Activated CD8-positive, alpha-beta T cell treated with anti-CD3 and anti-CD28 coated beads, Interleukin-2, amount 10 ng/mL, durations not matched to agents 7 days and 5 days (primary cell): ENCODE measurements around the gene NOX3. TPM values are rescaled to one million over a fixed set of nuclear protein-coding genes. Genes with fewer than 3 reads are reported as not detected.

Experiments
- ATAC-seq: fragments of 150-1000 bp; cut with Tn5 transposase; one replicate; pipeline ENCODE4 v1.10.0; 2021; ENCODE audit warnings: moderate library complexity
- CTCF ChIA-PET: fragments of 350-600 bp; sonication (Branson Sonifier 250); formaldehyde crosslinking; loops from one replicate; lab custom pipeline; 2021; ENCODE audit warnings: antibody characterized with exemption; lab: Charles Lee
- POLR2A ChIA-PET: fragments of 350-600 bp; sonication (Branson Sonifier 250); formaldehyde crosslinking; loops from one replicate; lab custom pipeline; 2021; ENCODE audit warnings: antibody characterized with exemption; lab: Charles Lee
- DNase-seq: peaks from one replicate; pipeline ENCODE4 v3.0.0-alpha.2; 2020
- H3K27ac Mint-ChIP-seq: one replicate; pipeline ENCODE4 v1.8.0; 2021; ENCODE audit warnings: mild to moderate bottlenecking, mixed read lengths
- H3K27me3 Mint-ChIP-seq: one replicate; pipeline ENCODE4 v1.8.0; 2021; ENCODE audit warnings: low read depth, mixed read lengths
- H3K36me3 Mint-ChIP-seq: one replicate; pipeline ENCODE4 v1.8.0; 2021; ENCODE audit warnings: low read depth, mixed read lengths
- H3K4me1 Mint-ChIP-seq: one replicate; pipeline ENCODE4 v1.8.0; 2021; ENCODE audit warnings: low read depth, mixed read lengths
- H3K4me3 Mint-ChIP-seq: one replicate; pipeline ENCODE4 v1.8.0; 2021; ENCODE audit warnings: mild to moderate bottlenecking, mixed read lengths
- H3K9me3 Mint-ChIP-seq: one replicate; pipeline ENCODE4 v1.8.0; 2022; ENCODE audit warnings: mixed read lengths; ENCODE audit not compliant: insufficient read depth
- total RNA-seq, 2 experiments: library from RNA; stranded (reverse); gene quantifications; one replicate each; pipeline ENCODE4 v1.2.3, GENCODE V29; 2021

Gene NOX3
- total RNA-seq, 2 experiments from 2014 or later = not detected

DNA sequence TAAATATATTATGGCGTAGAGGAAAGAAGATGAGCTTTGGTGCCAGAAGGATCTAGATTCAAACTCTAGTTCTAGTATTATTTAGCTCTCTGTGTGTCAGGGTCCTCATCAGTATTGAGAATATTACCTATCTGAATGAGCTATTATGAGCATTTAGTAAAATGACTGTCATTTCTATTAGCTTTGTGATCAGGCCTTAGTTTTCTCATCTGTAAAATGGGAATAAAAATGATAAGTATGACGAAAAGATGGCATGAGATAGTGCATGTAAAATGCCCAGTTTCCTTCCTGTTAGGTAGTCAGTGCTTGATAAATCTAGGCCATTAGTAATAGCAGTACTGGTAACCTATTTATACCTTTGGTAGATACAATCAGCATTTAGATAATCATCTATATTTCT is 35.1 kb downstream of the NOX3 start:
- H3K36me3 Mint-ChIP-seq = no peaks in the 10 kb centered on the region
- no peak for ATAC-seq
- CTCF ChIA-PET = no interaction called here
- H3K9me3 Mint-ChIP-seq = no peaks in the 10 kb centered on the region
- DNase-seq = no peak
- no peak overlapping the region for H3K27ac Mint-ChIP-seq
- no peak overlapping the region for H3K4me3 Mint-ChIP-seq
- H3K27me3 Mint-ChIP-seq = no peaks in the 10 kb centered on the region
- POLR2A ChIA-PET = no interaction called here
- H3K4me1 Mint-ChIP-seq = peaks cover 31% of the 10 kb centered on the region

DNA sequence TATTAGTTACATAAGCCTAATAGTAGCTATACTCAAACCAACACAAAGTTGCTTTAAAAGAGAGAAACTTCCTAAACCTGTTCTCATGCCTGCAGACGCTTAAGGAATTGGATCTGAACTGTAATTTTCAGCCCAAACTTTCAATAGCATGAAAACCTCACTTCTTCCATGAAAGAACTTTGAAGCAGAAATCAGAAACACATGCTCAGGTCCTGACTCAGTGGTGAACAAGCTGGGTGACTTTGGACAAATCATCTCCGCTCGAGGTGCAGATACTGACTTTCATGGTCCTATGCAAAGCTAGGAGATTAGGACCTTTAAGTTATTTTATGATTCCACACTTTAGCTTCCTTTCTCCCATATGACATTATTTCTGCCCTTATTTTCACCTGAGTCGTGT is 36.5 kb downstream of the NOX3 start:
- Mint-ChIP-seq H3K4me1 (peaks cover 31% of the 10 kb centered on the region), H3K9me3 (no peaks in the 10 kb centered on the region), H3K27ac (peak overlapping the region; percentile 89), H3K4me3 (peak overlapping the region; percentile 57), H3K36me3 (no peaks in the 10 kb centered on the region), H3K27me3 (no peaks in the 10 kb centered on the region)
- DNase-seq (no peak), ATAC-seq (no peak)
- POLR2A ChIA-PET = interaction anchor here (0.7 to 1.3 kb wide), 2 partner anchors 22 to 1267 kb away, joined by 4 read pairs; no protein-coding TSS in a partner anchor
- CTCF ChIA-PET = interaction anchor here (1.0 to 1.1 kb wide), 2 partner anchors 91 to 102 kb away, joined by 4 to 8 read pairs; no protein-coding TSS in a partner anchor

DNA sequence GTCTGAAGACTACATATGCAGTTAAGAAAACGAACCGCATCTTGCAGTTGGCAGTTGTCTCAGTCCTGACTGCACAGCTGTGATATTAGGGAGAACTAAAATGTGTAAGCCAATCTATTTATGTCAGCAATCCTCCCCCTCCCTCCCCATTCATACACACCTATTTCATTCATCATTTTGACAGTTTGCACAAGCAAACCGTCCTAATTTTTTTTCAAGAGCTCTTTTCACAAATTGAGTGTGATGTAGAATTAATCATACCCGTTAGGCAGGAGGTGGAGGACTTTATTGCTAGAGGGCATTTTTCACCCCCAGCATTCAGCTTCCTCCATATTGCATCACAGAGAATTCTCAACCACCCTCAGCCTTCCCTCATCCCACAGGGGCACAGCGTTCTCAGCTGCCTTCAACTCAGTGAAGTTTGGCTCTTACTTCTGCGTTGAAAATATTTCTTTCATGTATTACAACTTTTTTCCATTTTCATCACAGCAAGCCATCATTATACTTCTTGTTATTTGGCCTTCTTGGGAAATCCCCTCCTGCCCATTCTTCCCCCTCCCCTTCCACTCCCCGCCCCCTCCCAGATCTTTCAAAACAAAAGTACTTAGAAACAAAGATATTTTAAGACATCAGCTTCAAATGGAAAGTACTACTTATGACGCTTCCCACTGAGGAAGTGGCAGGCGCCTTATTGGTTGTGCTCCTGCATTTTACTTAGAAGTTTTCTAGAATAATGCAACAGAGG is 37.5 kb downstream of the NOX3 start:
- Mint-ChIP-seq H3K36me3 (no peaks in the 10 kb centered on the region), H3K27me3 (no peaks in the 10 kb centered on the region), H3K27ac (peak overlapping the region; percentile 89), H3K9me3 (no peaks in the 10 kb centered on the region), H3K4me3 (peak overlapping the region; percentile 57), H3K4me1 (peaks cover 31% of the 10 kb centered on the region)
- peak; percentile 62 for DNase-seq
- ChIA-PET CTCF (interaction anchor here (1.0 to 1.2 kb wide), 3 partner anchors 15 to 121 kb away, joined by 3 to 8 read pairs (median 3); no protein-coding TSS in a partner anchor), POLR2A (interaction anchor here (0.7 to 1.3 kb wide), 4 partner anchors 17 to 1268 kb away, joined by 4 to 5 read pairs (median 4); partner anchors contain the start of gene TFB1M)
- peak; percentile 81 for ATAC-seq

DNA sequence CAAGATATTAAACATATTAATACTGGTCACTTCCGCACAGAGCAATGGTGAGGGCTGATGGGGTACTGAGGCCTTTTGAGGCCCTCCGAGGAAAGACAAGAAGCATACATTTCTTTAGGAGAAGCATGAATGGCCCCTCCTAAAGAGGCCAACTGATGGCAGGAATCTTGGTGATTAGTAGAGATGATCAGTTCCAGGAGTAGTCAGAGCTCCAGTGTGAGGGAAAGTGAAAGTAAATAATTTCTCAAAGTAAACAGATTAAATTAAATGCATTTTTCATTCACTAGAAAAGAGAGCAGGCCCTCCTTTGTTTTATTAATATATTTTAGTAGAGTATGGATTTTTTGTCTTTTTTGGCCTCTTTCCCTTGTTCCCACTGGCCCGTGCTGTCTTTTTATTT is 38.2 kb downstream of the NOX3 start:
- no peak for DNase-seq
- no peak for ATAC-seq
- Mint-ChIP-seq H3K9me3 (no peaks in the 10 kb centered on the region), H3K4me1 (peaks cover 31% of the 10 kb centered on the region), H3K4me3 (peak overlapping the region; percentile 57), H3K27me3 (no peaks in the 10 kb centered on the region), H3K36me3 (no peaks in the 10 kb centered on the region), H3K27ac (peak overlapping the region; percentile 37)
- ChIA-PET POLR2A (interaction anchor here (1.0 to 1.1 kb wide), 2 partner anchors 16 to 103 kb away, joined by 4 to 5 read pairs; partner anchors contain the start of gene TFB1M), CTCF (interaction anchor here (1.0 to 1.2 kb wide), 2 partner anchors 14 to 122 kb away, joined by 3 read pairs; no protein-coding TSS in a partner anchor)

DNA sequence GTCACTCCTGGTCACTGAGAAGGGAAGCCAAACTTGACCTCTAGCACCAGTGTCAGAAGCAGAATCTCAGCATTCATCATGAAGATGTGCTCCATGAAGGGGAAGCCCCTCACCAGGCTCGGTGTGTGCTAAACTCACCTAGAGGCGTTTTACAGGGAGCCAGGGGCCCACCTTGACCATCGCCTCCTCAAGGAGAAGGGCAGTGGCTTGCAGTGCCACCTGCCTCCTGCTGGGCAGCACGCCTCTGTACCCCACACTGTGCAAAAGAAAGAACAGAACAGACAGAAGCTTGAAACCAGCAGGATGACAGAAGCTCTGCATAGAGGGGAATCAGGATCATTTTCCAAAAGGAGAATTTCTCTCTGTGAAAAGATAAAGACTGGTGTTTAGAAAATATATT is 39.7 kb downstream of the NOX3 start:
- Mint-ChIP-seq H3K4me3 (no peak overlapping the region), H3K4me1 (peaks cover 31% of the 10 kb centered on the region), H3K36me3 (no peaks in the 10 kb centered on the region), H3K9me3 (no peaks in the 10 kb centered on the region), H3K27ac (no peak overlapping the region), H3K27me3 (no peaks in the 10 kb centered on the region)
- DNase-seq = no peak
- CTCF ChIA-PET = no interaction called here
- ATAC-seq = no peak
- POLR2A ChIA-PET = no interaction called here

DNA sequence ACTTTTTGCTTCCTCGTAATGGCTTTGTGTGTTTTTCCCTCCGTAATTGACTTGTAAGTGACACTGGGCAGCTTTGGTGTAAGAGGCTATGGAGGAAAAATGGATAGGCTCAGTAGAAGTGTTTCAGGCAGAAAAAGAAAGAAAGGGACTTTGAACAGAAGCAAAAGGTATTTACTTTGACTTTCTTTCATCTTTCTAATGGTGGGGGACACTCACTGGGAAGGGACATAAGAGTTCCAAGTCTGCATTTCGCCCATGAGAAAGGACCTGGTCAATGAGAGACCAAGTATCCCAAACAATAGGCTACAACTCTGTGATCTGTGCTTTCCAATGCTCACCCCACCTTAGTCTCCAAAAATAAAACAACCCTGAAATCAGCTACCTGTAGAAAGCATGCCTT is 41.6 kb downstream of the NOX3 start:
- no peaks in the 10 kb centered on the region for H3K27me3 Mint-ChIP-seq
- no peaks in the 10 kb centered on the region for H3K9me3 Mint-ChIP-seq
- no peak overlapping the region for H3K4me3 Mint-ChIP-seq
- ChIA-PET CTCF (no interaction called here), POLR2A (no interaction called here)
- ATAC-seq (no peak), DNase-seq (no peak)
- H3K27ac Mint-ChIP-seq = no peak overlapping the region
- no peaks in the 10 kb centered on the region for H3K36me3 Mint-ChIP-seq
- H3K4me1 Mint-ChIP-seq = peaks cover 21% of the 10 kb centered on the region

DNA sequence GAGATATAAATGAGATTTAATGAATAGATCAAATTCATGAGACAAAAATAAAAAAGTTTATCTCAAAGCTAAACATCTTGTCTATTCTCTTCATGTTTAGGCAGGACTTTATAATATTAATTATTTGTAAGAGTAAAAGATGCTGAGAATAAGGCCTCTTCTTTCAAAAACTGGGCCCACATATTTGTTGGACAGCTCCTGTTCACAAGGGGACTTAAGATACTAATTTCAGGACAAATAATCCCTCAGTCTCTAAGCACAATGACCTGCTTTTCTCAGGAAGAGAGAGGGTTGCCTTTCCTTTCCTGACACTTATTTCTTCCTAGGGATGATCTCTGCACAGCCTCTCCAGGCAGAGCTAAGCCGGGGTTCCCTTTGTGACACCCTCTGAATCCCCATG is 43.3 kb downstream of the NOX3 start:
- Mint-ChIP-seq H3K4me3 (no peak overlapping the region), H3K27ac (no peak overlapping the region), H3K36me3 (no peaks in the 10 kb centered on the region), H3K9me3 (no peaks in the 10 kb centered on the region), H3K27me3 (no peaks in the 10 kb centered on the region), H3K4me1 (peaks cover 4% of the 10 kb centered on the region)
- ChIA-PET POLR2A (no interaction called here), CTCF (no interaction called here)
- ATAC-seq (no peak), DNase-seq (no peak)

DNA sequence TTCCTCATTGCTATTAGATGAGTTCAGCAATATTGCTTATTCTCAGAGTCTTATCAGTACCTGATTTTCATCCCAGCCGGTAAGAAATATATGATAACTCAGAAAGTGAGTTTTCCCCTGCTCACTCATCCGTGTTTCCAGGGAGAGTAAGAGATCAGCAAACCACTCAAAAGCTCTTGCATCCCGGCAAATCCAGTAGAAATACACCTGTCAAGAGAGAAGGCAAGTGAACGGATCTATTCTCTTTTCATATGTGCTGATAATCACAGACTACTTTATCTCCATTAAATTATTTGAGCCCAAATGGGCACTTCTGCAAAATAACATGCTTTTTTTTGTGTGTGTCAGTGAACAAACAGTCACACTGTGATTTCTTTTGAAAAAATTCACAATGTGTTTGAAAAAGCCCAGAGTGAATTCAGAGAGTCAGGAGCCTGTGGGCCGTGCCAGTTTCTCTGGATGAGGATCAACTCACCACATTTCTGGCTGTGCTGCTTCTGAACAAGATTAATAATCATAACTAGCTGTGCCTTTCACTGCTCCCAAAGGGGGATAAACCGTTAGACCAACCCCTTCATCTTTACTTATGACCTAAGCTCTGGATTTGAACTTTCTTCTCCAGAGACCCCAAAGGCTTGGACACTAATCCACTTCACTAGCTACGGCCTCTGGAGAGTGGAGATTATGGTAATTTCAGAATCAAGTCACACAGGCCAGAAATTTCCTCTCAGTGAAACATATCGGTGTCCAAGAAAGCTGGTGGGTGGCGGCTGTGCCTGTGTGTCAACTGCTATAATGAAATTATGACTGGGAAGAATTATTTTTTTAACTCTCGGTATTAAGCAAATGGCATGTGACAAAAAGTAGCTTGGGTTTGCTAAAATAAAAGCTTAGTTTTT is 44.2 kb downstream of the NOX3 start:
- Mint-ChIP-seq H3K4me3 (no peak overlapping the region), H3K27ac (no peak overlapping the region), H3K27me3 (no peaks in the 10 kb centered on the region), H3K36me3 (no peaks in the 10 kb centered on the region), H3K9me3 (no peaks in the 10 kb centered on the region), H3K4me1 (no peaks in the 10 kb centered on the region)
- CTCF ChIA-PET = no interaction called here
- ATAC-seq (no peak), DNase-seq (no peak)
- POLR2A ChIA-PET = interaction anchor here (0.6 kb wide), 1 partner anchor 122 kb away, joined by 3 read pairs; no protein-coding TSS in a partner anchor

DNA sequence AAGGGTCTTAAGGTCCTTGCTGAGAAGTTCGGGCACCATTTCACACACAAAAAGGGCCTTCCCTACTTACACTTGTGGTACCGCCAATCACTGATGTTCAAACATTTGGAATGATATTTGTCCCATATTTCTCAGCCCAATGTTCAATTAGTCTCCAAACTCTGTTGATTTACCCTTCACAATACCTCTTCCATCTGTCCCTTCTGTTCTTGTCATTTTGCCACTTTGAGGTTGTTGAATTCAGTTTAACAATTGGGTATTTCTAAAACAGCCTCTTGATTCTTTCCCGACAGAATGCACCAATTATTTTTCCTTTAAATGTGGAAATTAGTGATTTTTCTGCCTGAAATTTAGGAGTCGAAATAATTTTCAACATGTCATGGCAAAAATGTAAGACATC is 46.2 kb downstream of the NOX3 start:
- H3K27me3 Mint-ChIP-seq = no peaks in the 10 kb centered on the region
- no peak for ATAC-seq
- no peaks in the 10 kb centered on the region for H3K4me1 Mint-ChIP-seq
- ChIA-PET CTCF (interaction anchor here (1.3 kb wide), 1 partner anchor 44 kb away, joined by 3 read pairs; no protein-coding TSS in a partner anchor), POLR2A (interaction anchor here (0.7 kb wide), 1 partner anchor 80 kb away, joined by 3 read pairs; no protein-coding TSS in a partner anchor)
- no peak overlapping the region for H3K27ac Mint-ChIP-seq
- H3K36me3 Mint-ChIP-seq = no peaks in the 10 kb centered on the region
- no peak overlapping the region for H3K4me3 Mint-ChIP-seq
- DNase-seq = no peak
- H3K9me3 Mint-ChIP-seq = no peaks in the 10 kb centered on the region

DNA sequence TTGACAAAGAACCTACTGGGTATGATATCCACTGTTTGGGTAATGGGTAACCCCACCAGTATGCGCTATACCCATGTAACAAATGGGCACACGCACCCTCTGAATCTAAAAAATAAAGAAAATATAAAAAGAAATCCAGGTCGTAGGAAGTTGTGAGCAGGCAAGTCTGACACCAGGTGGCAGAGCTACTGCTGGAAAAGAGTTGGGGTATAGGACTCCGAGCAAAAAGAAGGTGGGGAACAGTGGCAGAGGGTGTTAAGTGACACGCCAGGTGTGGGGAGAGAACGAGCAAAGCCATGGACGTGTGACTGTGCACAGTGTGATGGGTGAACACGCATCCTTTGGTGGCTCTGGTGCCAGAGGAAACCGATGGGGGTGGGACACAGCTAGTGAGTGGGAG is 46.7 kb downstream of the NOX3 start:
- Mint-ChIP-seq H3K27ac (no peak overlapping the region), H3K4me1 (no peaks in the 10 kb centered on the region), H3K9me3 (no peaks in the 10 kb centered on the region), H3K27me3 (no peaks in the 10 kb centered on the region), H3K4me3 (no peak overlapping the region), H3K36me3 (no peaks in the 10 kb centered on the region)
- DNase-seq (no peak), ATAC-seq (no peak)
- CTCF ChIA-PET = no interaction called here
- POLR2A ChIA-PET = interaction anchor here (0.7 kb wide), 1 partner anchor 79 kb away, joined by 3 read pairs; no protein-coding TSS in a partner anchor

DNA sequence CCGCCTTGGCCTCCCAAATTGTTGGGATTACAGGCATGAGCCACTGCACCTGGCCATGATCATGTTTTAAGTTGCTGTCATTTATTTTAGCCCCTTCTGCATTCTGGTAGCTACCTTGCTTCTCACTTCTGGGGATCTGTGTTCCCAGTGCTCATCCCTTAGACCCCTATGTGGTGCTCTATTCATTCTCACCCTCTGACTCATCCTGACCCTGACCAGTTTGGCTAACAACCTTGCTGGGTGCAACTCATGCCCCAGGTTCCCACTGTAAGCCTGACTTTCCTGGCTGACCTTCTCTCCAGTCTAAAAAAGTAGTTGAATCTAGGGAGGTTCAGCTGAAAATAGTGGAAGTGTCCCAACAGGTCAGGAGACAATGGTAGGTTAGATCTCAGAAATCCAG is 47.4 kb downstream of the NOX3 start:
- POLR2A ChIA-PET = no interaction called here
- H3K4me1 Mint-ChIP-seq = no peaks in the 10 kb centered on the region
- DNase-seq (no peak), ATAC-seq (no peak)
- H3K4me3 Mint-ChIP-seq = no peak overlapping the region
- no peaks in the 10 kb centered on the region for H3K27me3 Mint-ChIP-seq
- CTCF ChIA-PET = no interaction called here
- H3K27ac Mint-ChIP-seq = no peak overlapping the region
- H3K36me3 Mint-ChIP-seq = no peaks in the 10 kb centered on the region
- no peaks in the 10 kb centered on the region for H3K9me3 Mint-ChIP-seq
